Posterior vena cava (tissue), 2 donors: Measurements from ENCODE around the gene PARP12. TPM values are rescaled to one million over a fixed set of nuclear protein-coding genes. Genes with fewer than 3 reads are reported as not detected.

Experiments
- DNase-seq: peaks from one replicate; pipeline ENCODE4 v3.0.0-alpha.2; 2020; ENCODE audit warnings: low spot score
- intact Hi-C, 2 donors: fragments of 100-400 bp; cut with DNase I; formaldehyde crosslinking; loops; one replicate each; pipeline versions ENCODE4 v1.14.1 to v1.14.2; 2022 to 2023
- total RNA-seq, 2 donors: library from RNA; stranded (reverse); fragmentation: NEBNext Ultra II Directional; extraction: Animal tissue kit (Norgen Biotek cat#: 25700); gene quantifications; one replicate each; pipeline ENCODE4 v1.2.1, GENCODE V29; 2021
- donor health status: DM: yes; HTN: yes; CAD: no.
- donor health status: DM: yes; HTN: yes; CAD: no.

The PARP12 gene
- total RNA-seq, 2 donors from 2014 or later = 27.7 to 35.3 TPM

DNA sequence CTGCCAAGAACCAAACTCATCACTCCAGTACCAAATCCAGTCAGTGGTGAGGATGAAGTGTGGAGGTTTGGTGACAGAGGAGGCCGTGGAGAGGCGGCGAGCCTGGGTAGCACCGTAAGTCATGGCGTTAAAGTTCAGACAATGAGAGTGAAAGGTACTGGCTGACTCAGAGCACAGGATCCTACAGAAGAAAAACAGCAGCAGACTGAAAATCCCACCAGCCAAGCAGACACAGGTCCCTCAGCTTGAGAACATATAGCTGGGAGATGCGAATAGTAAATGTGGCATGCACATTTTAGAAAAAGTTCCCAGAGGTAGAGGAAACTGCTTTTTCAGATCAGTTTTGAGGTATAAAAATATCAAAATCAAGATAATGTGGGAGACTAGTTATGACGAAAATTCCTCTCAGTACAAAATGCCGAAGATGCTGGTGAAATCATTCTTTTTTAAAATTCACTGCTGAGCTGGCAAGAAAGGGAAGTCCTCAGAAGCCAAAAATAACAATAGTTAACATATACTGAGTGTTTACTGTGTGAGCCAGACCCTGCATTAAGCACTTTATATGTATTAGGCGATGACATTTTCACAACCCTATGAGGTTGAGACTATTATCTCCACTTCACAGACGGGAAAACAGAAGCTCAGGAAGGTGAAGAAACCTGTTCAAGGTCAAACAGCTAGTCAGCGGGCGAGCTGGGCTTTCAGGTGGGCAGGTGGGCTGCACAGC is 20.9 kb downstream of the PARP12 start:
- no peak for DNase-seq
- intact Hi-C loops = no loop called here

DNA sequence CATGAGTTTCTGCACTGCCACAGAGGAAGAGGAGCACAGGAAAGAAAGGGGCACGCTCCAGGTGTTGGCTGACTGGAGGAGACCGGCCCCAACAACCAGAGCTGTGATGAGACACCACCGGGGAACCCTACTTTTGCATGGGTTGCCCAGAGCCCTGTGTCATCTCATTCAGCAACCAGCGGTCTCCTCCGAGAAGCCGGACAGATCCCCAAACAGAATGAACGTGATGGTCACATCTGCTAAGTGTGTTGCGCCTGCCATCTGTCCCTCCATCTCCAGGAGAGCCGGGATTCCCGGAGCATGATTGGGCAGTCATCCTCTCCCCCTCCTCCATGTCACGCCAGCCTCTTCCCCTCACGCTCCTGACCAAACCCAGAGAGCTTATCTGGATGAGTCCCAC is 22.9 kb downstream of the PARP12 start:
- DNase-seq = no peak
- intact Hi-C loops = no loop called here

DNA sequence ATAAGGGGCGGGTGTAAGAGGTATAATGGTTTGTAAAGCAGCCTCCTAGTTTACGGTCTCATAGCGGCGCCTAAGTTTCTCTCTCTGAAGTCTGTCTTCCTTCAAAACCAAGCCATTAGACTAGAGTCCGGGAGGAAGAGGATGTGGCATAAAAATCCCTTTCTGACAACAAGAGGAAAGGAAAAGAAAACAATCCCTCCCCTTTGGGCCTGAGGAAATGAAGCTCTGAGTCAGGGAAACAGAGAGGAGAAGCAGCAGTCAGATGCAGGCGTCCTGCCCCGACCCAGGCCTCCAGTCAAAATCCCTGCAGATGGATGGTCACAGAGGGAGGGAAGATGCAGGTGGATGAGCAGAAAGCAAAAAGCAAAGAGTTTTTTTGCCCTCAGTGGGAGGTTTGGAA is 23.7 kb downstream of the PARP12 start:
- no peak for DNase-seq
- intact Hi-C loops = no loop called here

DNA sequence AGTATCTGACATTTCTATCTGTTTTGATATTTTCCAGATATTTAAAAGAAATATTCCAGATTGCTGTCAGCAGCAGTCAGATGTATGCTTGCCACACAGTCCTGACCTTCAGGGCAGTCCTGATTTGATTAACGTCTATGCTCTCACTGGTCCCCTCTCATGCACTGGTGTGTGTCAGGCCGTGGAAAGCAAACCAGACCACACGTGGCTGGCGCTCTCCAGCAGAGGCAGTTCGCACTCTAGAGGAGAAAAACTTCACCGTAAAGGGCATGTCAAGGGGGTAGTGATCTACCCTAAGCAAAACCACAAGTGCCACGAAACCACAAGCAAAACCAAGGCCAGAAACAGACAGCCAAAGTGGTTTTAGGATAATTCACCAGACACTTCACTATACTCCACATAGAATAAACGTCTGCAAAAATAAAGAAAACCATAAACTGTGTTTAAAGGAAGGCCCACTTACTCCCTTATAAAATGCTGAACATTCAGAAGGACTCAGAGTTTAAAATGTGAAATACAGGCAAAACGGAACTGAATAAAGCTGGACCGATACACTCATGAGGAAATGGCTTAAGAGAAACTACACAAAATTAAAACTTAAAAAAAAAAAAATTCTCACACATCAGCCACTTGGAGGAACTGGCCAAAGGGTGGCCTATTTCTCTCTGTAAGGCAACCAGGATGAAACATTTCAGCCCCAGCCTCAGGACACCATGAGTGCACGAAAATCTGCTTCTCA is 26.4 kb downstream of the PARP12 start:
- intact Hi-C loops = no loop called here
- no peak for DNase-seq

DNA sequence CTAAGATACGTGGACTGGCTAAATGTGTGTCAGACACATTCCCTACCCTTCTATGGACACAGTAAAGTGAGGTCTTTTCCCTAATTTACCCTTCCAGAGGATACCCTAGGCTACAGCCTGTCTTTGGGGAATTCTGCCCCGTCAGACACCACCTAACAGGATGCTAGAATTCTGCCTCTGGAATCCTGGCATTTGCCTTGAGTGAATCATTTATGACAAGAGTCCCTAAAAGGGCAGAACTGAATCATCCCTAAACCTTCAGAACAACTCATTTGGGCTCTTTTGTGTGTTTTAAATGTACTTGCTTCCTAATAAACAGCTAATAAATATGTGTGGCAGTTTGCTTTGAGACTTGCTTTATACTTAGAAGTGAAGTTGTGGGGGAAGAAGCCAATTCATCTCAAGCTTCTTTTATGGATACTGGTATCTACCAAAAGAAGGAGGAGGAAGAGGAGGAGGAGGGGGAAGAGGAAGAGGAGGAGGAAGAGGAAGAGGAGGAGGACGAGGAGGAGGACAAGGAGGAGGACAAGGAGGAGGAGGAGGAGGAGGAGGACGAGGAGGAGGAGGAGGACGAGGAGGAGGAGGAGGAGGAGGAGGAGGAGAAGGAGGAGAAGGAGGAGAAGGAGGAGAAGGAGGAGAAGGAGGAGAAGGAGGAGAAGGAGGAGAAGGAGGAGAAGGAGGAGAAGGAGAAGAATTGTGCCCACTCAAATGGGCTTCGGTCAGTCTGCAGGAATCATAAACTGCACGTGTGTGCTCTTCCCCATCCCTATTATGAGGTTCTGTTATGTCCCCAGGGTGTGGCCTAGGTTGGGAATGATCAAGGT is 27.1 kb downstream of the PARP12 start:
- DNase-seq = no peak
- intact Hi-C loops = no loop called here

DNA sequence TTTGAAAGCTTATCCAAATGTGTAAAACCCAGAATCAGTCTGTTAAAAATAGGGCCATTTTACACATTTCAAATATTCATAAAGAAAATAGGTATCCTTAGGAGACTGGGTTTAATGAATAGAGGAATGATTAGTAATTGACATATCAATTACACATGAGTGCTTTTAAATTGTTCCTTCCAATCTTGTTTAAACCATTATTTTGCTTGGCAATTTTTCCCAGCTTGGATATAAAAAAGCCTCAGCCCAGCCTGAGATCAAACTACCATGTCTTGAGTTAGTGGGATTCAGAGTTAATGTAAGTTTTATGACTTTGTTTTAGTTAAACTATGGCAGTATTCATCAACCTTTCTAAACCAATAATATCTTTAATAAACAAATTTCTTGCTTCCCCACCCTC is 28.3 kb downstream of the PARP12 start:
- intact Hi-C loops = no loop called here
- DNase-seq = no peak

DNA sequence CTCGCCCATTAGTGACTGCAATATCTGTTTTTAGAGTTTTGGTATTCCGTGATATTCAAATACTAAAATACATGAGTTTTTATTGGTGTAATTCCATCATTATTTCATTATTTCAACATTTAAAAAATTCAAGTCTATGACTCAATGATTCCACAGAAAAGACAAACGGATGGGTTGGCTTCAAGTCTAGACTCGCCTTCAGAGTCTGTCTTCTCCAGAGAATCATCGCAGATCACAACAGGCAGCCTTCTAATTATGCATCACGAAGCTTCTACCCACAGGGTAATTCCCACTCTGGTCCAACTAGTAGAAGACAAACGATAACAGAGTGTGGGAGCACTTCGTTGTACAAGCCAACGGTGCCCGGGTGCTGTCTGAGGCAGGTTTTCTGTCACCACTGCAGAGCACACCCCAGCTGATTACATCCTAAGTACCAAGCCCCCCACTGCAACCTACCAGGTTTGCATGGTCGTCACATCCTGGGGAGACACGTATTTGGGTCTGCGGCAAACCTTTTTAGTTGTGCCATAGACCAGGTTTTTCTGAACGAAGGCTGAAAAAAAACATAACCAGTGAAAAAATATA is 28.9 kb downstream of the PARP12 start:
- intact Hi-C loops = no loop called here
- DNase-seq = no peak

DNA sequence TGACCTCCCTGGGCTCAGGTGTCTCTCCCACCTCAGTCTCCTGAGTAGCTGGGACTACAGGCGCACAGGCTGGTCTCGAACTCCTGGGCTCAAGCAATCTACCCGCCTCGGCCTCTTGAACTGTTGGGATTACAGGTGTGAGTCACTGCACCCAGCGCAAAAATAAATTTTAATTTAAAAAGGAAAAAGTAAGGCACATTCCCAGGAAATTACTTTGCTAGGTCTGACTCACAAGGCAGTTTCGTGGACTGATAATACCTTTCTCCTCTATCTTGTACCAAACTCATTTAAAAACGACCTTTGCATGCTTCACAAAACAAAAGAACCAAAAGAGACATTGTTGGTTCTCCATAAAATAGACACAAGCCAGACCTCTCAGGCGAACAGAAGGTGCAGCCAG is 29.7 kb downstream of the PARP12 start:
- DNase-seq = no peak
- intact Hi-C loops = no loop called here

DNA sequence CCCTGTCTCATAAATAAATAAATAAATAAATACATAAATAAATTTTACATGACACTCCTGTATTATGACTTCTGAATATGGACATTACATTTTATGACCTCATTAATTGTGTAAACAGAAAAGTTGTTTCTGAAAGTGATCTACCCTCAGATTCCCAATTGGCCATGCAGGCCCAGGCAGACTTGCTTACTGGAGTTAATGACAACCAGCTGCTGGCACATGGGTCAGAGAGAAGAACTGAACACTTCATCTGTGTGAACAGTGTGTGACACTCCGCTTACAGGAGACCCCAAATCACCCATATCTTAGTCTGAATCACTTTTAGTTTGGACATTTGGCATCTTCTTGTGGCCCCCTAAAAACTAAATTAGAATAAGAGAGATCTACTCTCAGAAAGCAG is 31.4 kb downstream of the PARP12 start:
- no peak for DNase-seq
- intact Hi-C loops = no loop called here

DNA sequence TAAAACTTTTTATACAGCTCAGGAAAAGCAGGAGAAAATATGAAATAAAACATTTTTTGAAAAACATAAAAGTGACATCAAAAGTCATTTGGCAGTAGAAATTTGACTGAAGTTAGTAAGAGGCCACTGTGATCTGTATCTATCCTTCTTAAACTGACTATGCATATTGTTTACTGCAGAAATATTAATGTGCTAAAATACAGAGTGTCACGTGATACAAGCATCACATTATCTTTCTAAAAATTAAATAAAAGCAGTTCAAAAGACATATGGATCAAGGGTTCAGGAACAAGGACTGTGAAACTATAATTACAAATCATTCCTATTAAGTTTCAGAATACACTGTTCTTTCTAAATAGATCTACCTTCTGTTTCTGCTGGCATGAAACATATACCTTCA is 33.7 kb downstream of the PARP12 start:
- no peak for DNase-seq
- intact Hi-C loops = no loop called here

DNA sequence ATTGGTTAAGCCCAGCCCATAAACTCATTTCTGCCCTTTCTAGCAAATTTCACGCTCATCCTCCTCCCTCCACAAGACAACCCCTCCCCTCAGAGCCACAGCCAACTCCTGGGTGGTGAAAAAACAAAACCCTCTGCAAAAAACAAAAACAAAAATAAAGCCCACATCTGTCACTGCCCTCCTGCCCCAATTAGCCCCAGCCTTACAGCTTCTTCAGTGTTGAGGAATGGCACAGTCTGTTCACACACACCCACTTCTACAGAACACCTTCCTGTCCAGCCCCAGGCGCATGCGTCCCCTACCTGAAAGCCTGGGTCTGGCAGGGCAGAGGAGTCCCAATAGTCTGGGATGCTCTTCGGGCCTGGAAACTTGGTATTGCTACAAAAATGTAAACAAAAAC is 34.4 kb downstream of the PARP12 start:
- DNase-seq = no peak
- intact Hi-C loops = no loop called here

DNA sequence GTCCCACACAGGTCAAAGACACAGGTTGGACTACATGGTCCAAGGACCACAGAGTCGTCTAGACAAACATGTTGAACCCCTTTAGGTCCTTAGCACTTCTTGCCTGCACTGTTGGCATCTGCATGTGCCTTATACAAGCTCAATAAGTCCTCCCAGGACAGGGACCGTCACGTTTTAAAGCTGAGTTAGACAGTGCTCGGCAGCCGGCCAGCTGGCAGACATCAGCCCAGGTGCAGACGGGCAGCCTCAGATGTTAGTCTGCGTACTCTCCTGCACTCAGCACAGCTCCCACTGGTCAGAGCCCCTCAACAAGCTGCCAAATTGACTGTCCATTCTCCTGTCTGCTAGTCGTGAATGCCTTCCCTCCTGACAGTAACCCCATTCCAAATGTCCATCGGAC is 34.9 kb downstream of the PARP12 start:
- no peak for DNase-seq
- intact Hi-C loops = no loop called here

DNA sequence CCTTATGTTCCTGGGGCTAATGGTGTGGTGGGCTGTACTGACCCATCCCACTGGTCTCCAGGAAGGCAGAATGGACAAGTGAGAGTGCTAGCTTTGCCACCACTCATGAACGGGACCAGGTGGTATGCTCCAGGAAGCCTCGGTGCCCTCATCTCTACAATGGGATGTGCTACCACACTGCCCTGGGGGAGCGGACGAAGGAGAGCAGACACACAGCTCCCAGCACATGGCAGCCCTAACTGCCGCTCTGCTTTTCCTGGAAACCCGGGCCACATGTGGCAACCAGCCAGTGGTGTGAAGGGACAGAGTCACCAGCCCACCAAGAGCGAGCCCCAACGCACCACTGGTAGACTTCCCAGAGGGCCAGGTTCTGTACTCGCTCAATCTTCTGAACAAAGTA is 35.8 kb downstream of the PARP12 start:
- DNase-seq = no peak
- intact Hi-C loops = no loop called here

DNA sequence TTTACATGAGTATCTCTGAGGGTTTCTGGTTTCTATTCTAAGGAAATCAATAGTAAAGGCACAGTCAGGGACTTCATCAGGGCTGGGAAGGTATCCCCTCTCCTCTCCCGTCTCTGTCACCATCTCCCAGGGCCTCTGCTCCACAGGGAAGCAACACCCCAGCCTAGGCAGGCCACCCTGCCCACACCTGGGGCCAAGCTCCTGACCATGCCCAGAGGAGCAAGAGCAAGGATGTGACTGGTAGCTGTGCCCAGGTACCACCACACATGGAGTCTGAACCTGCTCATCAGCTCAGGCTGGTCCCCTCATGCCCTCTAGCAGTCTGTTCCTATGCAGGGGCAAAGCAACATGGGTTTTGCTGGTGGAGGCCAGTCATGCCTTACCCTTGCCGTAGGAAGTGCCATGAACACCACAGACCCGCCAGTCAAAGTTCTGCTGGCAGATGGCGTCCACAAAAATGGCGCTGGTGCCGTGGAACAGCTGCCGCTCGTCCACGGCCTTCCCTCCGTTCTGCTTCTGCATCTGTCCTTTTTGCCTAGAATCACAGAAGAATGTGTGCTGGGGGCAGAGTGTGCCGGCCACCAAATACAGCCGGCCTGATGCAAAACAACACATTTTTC is 36.8 kb downstream of the PARP12 start:
- intact Hi-C loops = no loop called here
- DNase-seq = no peak

DNA sequence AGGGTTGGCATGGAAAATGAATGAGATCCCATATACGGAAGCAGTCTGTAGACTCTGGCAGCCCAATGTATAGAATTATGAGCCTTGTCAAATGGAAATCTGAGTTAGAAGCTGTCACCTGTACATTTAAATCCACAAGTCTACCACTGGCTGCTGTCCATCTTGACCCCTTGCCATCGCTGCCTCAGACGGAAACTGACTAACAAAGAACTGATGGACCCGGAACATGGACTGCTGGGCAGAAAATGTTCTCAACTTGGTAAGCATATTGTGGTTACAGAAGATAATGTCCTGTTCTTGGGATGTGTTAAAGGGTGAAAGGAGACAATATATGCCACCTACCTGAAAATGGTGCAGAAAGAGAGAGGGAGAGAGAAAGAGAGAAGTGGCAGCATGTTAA is 37.5 kb downstream of the PARP12 start:
- intact Hi-C loops = no loop called here
- no peak for DNase-seq

DNA sequence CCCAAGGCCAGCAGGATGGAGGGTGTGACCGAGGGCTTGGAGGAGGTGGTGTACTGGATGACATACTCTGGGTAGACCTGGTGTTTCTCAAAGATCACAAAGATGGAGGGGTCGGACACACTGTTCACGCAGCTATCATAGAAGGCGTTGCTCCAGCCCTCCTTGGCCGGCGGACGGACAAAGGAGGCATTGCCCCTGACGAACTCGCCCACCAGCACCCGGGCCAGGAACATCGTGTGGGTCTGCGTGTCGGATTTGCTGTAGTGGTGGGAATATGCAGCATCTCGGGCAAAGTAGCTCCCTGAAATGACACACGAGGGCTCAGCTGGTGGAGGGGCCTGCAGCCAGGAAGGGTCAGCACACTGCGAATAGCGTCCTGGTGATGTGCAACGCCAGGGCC is 38.2 kb downstream of the PARP12 start:
- no peak for DNase-seq
- intact Hi-C loops = no loop called here

DNA sequence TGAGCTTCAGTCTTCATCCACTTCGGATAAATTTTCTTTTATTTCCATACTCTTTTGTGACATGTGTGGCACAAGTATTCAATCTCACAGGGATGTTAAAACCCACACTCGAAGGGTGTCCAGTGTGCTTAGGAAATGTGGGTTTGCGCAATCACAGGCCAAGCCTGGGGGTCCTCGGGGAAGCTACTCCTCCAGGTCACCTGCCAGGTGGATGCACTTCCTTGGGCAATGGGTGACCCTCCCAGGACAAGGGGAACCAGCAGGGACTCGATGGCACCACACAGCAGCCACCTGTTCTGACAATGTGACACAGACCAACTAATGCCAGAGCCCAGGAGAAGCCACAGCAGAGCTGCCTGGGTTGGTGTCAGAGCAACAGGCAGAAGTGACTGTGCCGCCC is 39.0 kb downstream of the PARP12 start:
- DNase-seq = no peak
- intact Hi-C loops = no loop called here

DNA sequence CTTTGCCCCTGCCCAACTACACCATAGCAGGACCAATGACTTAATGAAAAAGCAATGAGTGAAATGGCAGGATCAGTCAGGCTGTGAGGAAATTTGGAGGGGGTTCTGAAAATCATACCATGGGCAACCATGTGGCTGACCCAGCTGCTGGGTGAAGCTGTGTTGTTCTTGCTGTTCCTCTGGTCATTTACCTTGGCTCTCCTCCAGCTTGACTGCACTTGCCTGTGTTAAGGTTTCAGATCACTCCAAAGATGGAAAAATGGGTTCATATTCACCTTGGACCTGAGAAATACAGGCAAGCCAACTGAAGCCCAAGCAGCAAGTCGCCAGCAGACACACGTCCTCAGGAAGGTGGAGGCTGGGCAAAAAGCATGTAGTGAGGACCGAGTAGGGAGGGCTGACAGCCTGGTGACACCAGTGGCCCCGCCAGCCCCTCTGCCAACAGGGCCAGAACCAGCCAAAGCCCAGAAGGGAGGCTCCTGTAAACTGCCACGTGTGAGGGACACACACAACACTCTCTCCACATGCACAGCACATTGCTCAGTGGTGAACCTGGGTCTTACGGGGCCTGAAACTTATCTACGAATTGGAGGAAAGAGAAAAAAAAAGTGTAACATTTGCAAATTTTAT is 40.1 kb downstream of the PARP12 start:
- intact Hi-C loops = no loop called here
- no peak for DNase-seq

DNA sequence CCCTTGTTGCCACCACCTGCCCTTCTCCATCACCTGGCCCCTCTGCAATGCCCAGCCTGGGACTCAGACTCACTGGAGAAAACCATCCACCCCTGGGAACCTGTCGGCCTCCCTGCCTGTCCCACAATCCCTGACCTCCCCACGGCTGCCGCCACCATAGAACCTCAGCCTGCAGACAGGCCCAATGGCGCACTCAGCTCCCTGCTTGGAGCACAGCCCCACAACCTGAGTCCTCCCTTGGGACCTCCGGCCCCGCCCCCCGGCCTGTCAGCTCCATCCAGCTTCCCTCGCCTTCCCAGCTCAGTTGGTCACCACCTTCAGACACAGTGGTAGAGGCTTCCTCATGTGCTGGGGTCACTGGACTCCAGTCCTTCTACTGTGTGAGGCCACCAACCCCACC is 41.1 kb downstream of the PARP12 start:
- intact Hi-C loops = no loop called here
- no peak for DNase-seq
